22Rv1 (cell line): ENCODE results near the gene SORBS1.

Experiments
- H3K27ac ChIP-seq: fragments of 450-650 bp; 2 replicates; pipeline ENCODE4 v1.5.1; 2017
- CTCF ChIP-seq: fragments of 450-650 bp; IDR thresholded peaks from 2 replicates; pipeline ENCODE4 v1.5.1; 2017; ENCODE audit warnings: mild to moderate bottlenecking
- ZFX ChIP-seq: fragments of 450-650 bp; IDR thresholded peaks from 2 replicates; pipeline ENCODE4 v1.6.1; 2017; ENCODE audit warnings: antibody characterized with exemption, borderline replicate concordance

Gene SORBS1

GRCh38 chr10:95443636-95444035 lies 117.5 kb downstream of the SORBS1 start:
- TF ChIP-seq CTCF (no peak), ZFX (no peak)
- no peak overlapping the region for H3K27ac ChIP-seq

DNA sequence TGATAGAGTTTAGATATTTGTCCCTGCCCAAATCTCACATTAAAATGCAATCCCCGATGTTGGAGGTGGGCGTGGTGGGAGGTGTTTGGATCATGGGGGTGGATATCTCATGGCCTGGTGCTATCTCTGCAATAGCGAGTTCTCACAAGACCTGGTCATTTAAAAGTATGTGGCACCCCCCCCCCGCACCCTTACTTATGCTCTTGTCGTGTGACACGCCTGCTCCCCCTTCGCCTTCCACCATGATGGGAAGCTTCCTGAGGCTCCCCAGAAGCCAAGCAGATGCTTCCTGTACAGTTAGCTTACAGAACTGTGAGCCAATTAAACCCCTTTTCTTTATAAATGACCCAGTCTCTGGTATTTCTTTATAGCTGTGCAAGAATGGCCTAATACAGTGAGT lies 118.8 kb downstream of the SORBS1 start:
- no peak overlapping the region for H3K27ac ChIP-seq

DNA sequence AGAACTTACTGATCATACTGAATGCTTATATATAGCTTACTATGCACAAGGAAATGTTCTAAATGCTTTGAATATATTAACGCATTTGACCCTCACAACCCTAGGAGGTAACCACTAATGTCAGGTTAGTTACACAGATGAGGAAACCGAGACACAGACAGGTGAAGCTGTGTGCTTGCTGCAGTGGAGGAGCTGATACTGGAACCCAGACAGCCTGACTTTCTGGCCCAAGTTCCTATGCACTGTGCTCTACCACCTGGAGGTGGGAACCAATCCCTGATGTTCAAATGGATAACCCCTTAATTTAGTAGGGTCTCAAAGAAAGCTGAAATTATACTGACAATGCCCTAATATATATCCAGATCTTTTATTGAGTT lies 119.6 kb downstream of the SORBS1 start:
- TF ChIP-seq ZFX (no peak), CTCF (no peak)
- no peak overlapping the region for H3K27ac ChIP-seq

More for the DNA sequence above, 118.8 kb downstream of the SORBS1 start:
- TF ChIP-seq CTCF (no peak), ZFX (no peak)

GRCh38 chr10:95440756-95441546 lies 120.2 kb downstream of the SORBS1 start:
- TF ChIP-seq CTCF (no peak), ZFX (no peak)
- H3K27ac ChIP-seq = no peak overlapping the region

DNA sequence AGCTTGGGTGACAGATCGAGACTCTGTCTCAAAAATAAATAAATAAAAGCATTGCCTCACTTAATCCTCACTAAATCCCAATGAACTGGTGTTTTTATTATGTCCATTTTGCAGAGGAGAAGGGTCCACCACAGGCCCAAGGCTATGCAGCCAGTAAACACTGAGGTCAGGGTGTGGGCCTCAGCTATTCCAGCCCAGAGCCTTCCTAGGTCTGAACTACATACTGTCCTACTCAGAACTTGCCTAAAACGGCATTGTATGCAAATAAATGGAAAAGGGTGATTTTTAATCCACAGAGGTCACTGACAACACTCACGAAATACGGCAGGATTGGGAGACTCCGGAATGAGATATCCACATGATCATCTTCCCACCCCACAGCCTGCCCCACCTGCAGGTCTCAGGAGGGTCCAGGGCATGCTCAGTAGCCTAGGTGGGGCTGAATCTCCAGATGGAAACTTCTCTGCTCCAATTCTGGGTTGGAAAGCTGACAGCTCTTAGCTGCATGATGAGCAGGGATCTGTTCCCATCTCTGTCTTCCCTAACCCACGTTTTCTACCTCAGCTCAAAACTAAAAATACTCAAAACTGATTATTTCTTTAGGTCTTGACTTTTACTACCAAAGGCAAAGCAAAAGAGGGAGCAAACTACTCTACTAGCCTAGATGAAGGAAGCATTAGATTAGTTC lies 121.0 kb downstream of the SORBS1 start:
- TF ChIP-seq ZFX (no peak), CTCF (no peak)
- H3K27ac ChIP-seq = no peak overlapping the region

- no peak for TF ChIP-seq CTCF
- no peak for TF ChIP-seq ZFX
- H3K27ac ChIP-seq = no peak overlapping the region
Observed at GRCh38 chr10:95438781-95439180, 122.4 kb downstream of the SORBS1 start.

GRCh38 chr10:95437669-95438068 lies 123.5 kb downstream of the SORBS1 start:
- TF ChIP-seq ZFX = no peak
- no peak for TF ChIP-seq CTCF
- no peak overlapping the region for H3K27ac ChIP-seq
